Endothelial cell of umbilical vein (primary cell): ENCODE measurements around the gene CNNM4. TPM values are rescaled to one million over a fixed set of nuclear protein-coding genes. Genes with fewer than 3 reads are reported as not detected.
A peak's percentile ranks its signal among the peaks of the same experiment; 100 is the strongest.

Source experiments
- BruUV-seq: library from RNA; stranded (reverse); fragments of 400-500 nt; replicated peaks from 2 replicates; lab custom pipeline; 2021; lab: Mats Ljungman, UMichigan
- CTCF ChIA-PET: fragments of 300-600, 350-600 bp; sonication (Branson Sonifier 250); formaldehyde crosslinking; loops from one replicate; lab custom pipeline; 2021; ENCODE audit warnings: antibody characterized with exemption, inconsistent platforms; lab: Charles Lee
- POLR2A ChIA-PET: fragments of 300-600, 350-600 bp; sonication (Branson Sonifier 250); formaldehyde crosslinking; loops from one replicate; lab custom pipeline; 2021; ENCODE audit warnings: antibody characterized with exemption, inconsistent platforms; lab: Charles Lee
- DNase-seq: peaks from one replicate; pipeline ENCODE4 v3.0.0-alpha.2; 2011; ENCODE audit warnings: low read depth, low spot score
- FAIRE-seq: peaks from 2 replicates; lab custom pipeline; 2011; peaks lifted over from hg19 to GRCh38; lab: Jason Lieb, UNC
- H2AFZ ChIP-seq: 2 replicates; pipeline ENCODE4 v1.6.0; 2012; ENCODE audit warnings: low read depth, low read length, control low read depth, inconsistent platforms
- H3K27ac ChIP-seq: 2 replicates; pipeline ENCODE4 v1.5.1; 2011; ENCODE audit warnings: low read depth, mild to moderate bottlenecking, control low read depth, low read length, moderate library complexity; ENCODE audit not compliant: insufficient read depth
- H3K27me3 ChIP-seq, 2 experiments: 2 replicates each; pipeline versions ENCODE4 v1.6.0 to v1.6.1; 2011; ENCODE audit warnings: low read length in 2 of 2, mixed read lengths in 1 of 2; ENCODE audit not compliant: control insufficient read depth in 2 of 2, insufficient read depth in 2 of 2
- H3K36me3 ChIP-seq, 2 experiments: 2 replicates in 1 of 2; 3 replicates in 1 of 2; pipeline ENCODE4 v1.5.1; 2011; ENCODE audit warnings: low read length in 2 of 2, mild to moderate bottlenecking in 1 of 2, moderate library complexity in 1 of 2; ENCODE audit not compliant: control insufficient read depth in 2 of 2, insufficient read depth in 2 of 2; ENCODE audit errors: extremely low read depth in 1 of 2
- H3K4me1 ChIP-seq: 3 replicates; pipeline ENCODE4 v1.5.1; 2011; ENCODE audit warnings: mild to moderate bottlenecking, low read length; ENCODE audit not compliant: control insufficient read depth, insufficient read depth; ENCODE audit errors: extremely low read depth
- H3K4me2 ChIP-seq: 2 replicates; pipeline ENCODE4 v1.6.1; 2011; ENCODE audit warnings: low read length, control low read depth, mixed read lengths; ENCODE audit not compliant: insufficient read depth
- H3K4me3 ChIP-seq, 3 experiments: fragments of 200-600 bp in 1 of 3; sonication (generic), shearing (Covaris generic) in 1 of 3; replicated peaks in 1 of 3; 2 replicates each; pipeline ENCODE4 v1.5.1; 2011 to 2016; ENCODE audit warnings: control low read depth in 3 of 3, low read length in 3 of 3, mild to moderate bottlenecking in 2 of 3, inconsistent platforms in 1 of 3, low read depth in 1 of 3, moderate library complexity in 1 of 3; ENCODE audit not compliant: insufficient read depth in 1 of 3
- H3K79me2 ChIP-seq: 2 replicates; pipeline ENCODE4 v1.6.0; 2012; ENCODE audit warnings: low read length, inconsistent platforms; ENCODE audit not compliant: control insufficient read depth, insufficient read depth
- H3K9ac ChIP-seq: replicated peaks from 2 replicates; pipeline ENCODE3; 2011; ENCODE audit warnings: low read length, control low read depth; ENCODE audit not compliant: insufficient read depth; ENCODE audit errors: extremely low read depth
- H3K9me1 ChIP-seq: replicated peaks from 3 replicates; pipeline ENCODE4 v1.6.0; 2011; ENCODE audit warnings: mild to moderate bottlenecking, low read length; ENCODE audit not compliant: control insufficient read depth, insufficient read depth; ENCODE audit errors: extremely low read depth
- H3K9me3 ChIP-seq: replicated peaks from 2 replicates; pipeline ENCODE4 v1.5.1; 2012; ENCODE audit warnings: low read length, inconsistent platforms; ENCODE audit not compliant: control insufficient read depth, insufficient read depth
- H4K20me1 ChIP-seq: replicated peaks from 2 replicates; pipeline ENCODE3; 2011; ENCODE audit warnings: mild to moderate bottlenecking, low read length; ENCODE audit not compliant: control insufficient read depth, insufficient read depth; ENCODE audit errors: extremely low read depth
- CTCF ChIP-seq, 2 donors: IDR thresholded peaks; 1 replicate in 1 of 2; 2 replicates in 1 of 2; pipeline ENCODE4 v1.5.1; 2011; ENCODE audit warnings: low read length in 2 of 2, mild to moderate bottlenecking in 2 of 2, moderate library complexity in 2 of 2, control low read depth in 1 of 2, inconsistent platforms in 1 of 2, low read depth in 1 of 2; ENCODE audit not compliant: insufficient read depth in 1 of 2; ENCODE audit errors: extremely low read depth in 1 of 2
- EZH2 ChIP-seq: IDR thresholded peaks from 2 replicates; pipeline ENCODE4 v1.6.1; 2012; ENCODE audit warnings: borderline replicate concordance, low read depth, mild to moderate bottlenecking, moderate library complexity, low read length, inconsistent platforms; ENCODE audit not compliant: severe bottlenecking
- FOS ChIP-seq: IDR thresholded peaks from 2 replicates; pipeline ENCODE4 v1.6.1; 2011; ENCODE audit warnings: mild to moderate bottlenecking, low read length, moderate library complexity, borderline replicate concordance; ENCODE audit not compliant: insufficient read depth
- GATA2 ChIP-seq: IDR thresholded peaks from 2 replicates; pipeline ENCODE4 v1.7.0; 2011; ENCODE audit warnings: low read depth, mild to moderate bottlenecking, moderate library complexity, mixed read lengths, low read length; ENCODE audit not compliant: insufficient read length, insufficient read depth
- JUN ChIP-seq: IDR thresholded peaks from 2 replicates; pipeline ENCODE4 v1.6.1; 2011; ENCODE audit warnings: borderline replicate concordance, low read depth; ENCODE audit not compliant: insufficient read length, insufficient read depth
- MAX ChIP-seq: IDR thresholded peaks from 2 replicates; pipeline ENCODE4 v1.6.1; 2011; ENCODE audit not compliant: insufficient read depth, insufficient read length
- MYC ChIP-seq: IDR thresholded peaks from one replicate; pipeline ENCODE4 v1.6.1; 2011; ENCODE audit warnings: mild to moderate bottlenecking, low read depth, low read length
- POLR2A ChIP-seq: IDR thresholded peaks from 2 replicates; pipeline ENCODE4 v1.6.1; 2012; ENCODE audit warnings: low read depth, mild to moderate bottlenecking, control low read depth, low read length
- POLR2AphosphoS5 ChIP-seq: IDR thresholded peaks from 2 replicates; pipeline ENCODE4 v1.6.1; 2012; ENCODE audit warnings: low read depth, mild to moderate bottlenecking, control low read depth, low read length, moderate library complexity; ENCODE audit not compliant: insufficient read depth
- dilution Hi-C: fragments of 300-500 bp; cut with MboI; formaldehyde crosslinking; loops from one replicate; pipeline ENCODE4 v1.15.0; 2019; ENCODE audit warnings: low sequenced_read_pairs; ENCODE audit not compliant: extremely low pct_ligation_motif_present
- intact Hi-C: fragments of 100-400 bp; cut with micrococcal nuclease; formaldehyde crosslinking; loops from one replicate; pipeline ENCODE4 v1.10.0; 2022
- polyA plus RNA-seq, 4 experiments: library from polyadenylated mRNA; depleted of rRNA in 3 of 4; stranded (reverse) in 3 of 4; unstranded in 1 of 4; fragments of >200 nt; gene quantifications; 2 replicates each; pipeline versions ENCODE4 v1.2.1 to v1.2.3, GENCODE V29; 2011 to 2012; ENCODE audit warnings: missing spikeins in 1 of 4
- total RNA-seq: library from RNA; stranded (reverse); gene quantifications from 2 replicates; pipeline ENCODE4 v1.2.3, GENCODE V29; 2021

CNNM4 gene
- total and polyA plus RNA-seq, 2 donors (not counting 3 experiments of a cell fraction or from before 2014, with no cell fraction given): 4.7 to 5.3 TPM

- CTCF ChIA-PET: interaction anchor here (0.6 to 2.0 kb wide), 14 partner anchors 10 to 312 kb away, joined by 3 to 12 read pairs (median 4); partner anchors contain the start of genes CNNM3 and CNNM4
- BruUV-seq: no TSS peak
- DNase-seq (no peak), FAIRE-seq (no peak)
- POLR2A ChIA-PET: no interaction called here
- Histone ChIP-seq H3K9me1 (no peaks in the 10 kb centered on the region), H3K27ac (no peak overlapping the region), H4K20me1 (no peaks in the 10 kb centered on the region), H3K4me3 (no peak overlapping the region), H2AFZ (peak overlapping the region; percentile 5), H3K9me3 (no peaks in the 10 kb centered on the region), H3K79me2 (no peaks in the 10 kb centered on the region), H3K4me2 (no peak overlapping the region), H3K36me3 (no peaks in the 10 kb centered on the region), H3K4me1 (no peaks in the 10 kb centered on the region), H3K9ac (no peak overlapping the region), H3K27me3 (no peaks in the 10 kb centered on the region)
- intact Hi-C loops: loop anchor here (5.0 kb wide), 2 partner anchors 38 to 163 kb away; partner anchors contain the start of genes CNNM4 and KANSL3
- TF ChIP-seq MAX (no peak), MYC (no peak), EZH2 (no peak), POLR2AphosphoS5 (no peak), GATA2 (no peak), FOS (no peak), POLR2A (no peak), CTCF (IDR thresholded peaks at IDR 0.05; ENCODE audit: extremely low read depth in 1 of 2, insufficient read depth in 1 of 2, low read depth in 1 of 2, low read length in 2 of 2) (no peak), JUN (no peak)
- dilution Hi-C loops: no loop called here
Measured at GRCh38 chr2:96800061-96801004, 39.6 kb downstream of the CNNM4 start.
